Endothelial cell (in vitro differentiated cells): ENCODE measurements around the gene AGO4. TPM values are rescaled to one million over a fixed set of nuclear protein-coding genes. Genes with fewer than 3 reads are reported as not detected.

Source experiments
- DNase-seq: peaks from one replicate; pipeline ENCODE4 v3.0.0; 2021; ENCODE audit warnings: low spot score
- H3K27ac Mint-ChIP-seq: one replicate; pipeline ENCODE4 v1.8.0; 2021; ENCODE audit warnings: mixed read lengths, inconsistent platforms; ENCODE audit not compliant: unreplicated experiment
- H3K27me3 Mint-ChIP-seq: one replicate; pipeline ENCODE4 v1.8.0; 2021; ENCODE audit warnings: mild to moderate bottlenecking, moderate library complexity, mixed read lengths, inconsistent platforms; ENCODE audit not compliant: unreplicated experiment
- H3K36me3 Mint-ChIP-seq: one replicate; pipeline ENCODE4 v1.8.0; 2021; ENCODE audit warnings: mild to moderate bottlenecking, low read depth, mixed read lengths, inconsistent platforms; ENCODE audit not compliant: unreplicated experiment
- H3K4me1 Mint-ChIP-seq: one replicate; pipeline ENCODE4 v1.8.0; 2021; ENCODE audit warnings: mild to moderate bottlenecking, mixed read lengths, inconsistent platforms; ENCODE audit not compliant: unreplicated experiment
- H3K4me3 Mint-ChIP-seq: one replicate; pipeline ENCODE4 v1.8.0; 2021; ENCODE audit warnings: mild to moderate bottlenecking, mixed read lengths, inconsistent platforms; ENCODE audit not compliant: unreplicated experiment
- H3K9me3 Mint-ChIP-seq: one replicate; pipeline ENCODE4 v1.8.0; 2021; ENCODE audit warnings: mixed read lengths, inconsistent platforms; ENCODE audit not compliant: unreplicated experiment
- CTCF ChIP-seq: fragments of 200-600 bp; sonication (generic); IDR thresholded peaks from one replicate; pipeline ENCODE4 v1.5.0; 2021; ENCODE audit warnings: antibody characterized with exemption; ENCODE audit not compliant: unreplicated experiment
- total RNA-seq: library from RNA; stranded (reverse); fragmentation: NEBNext Ultra II Directional; extraction: Animal tissue kit (Norgen Biotek cat#: 25700); gene quantifications from one replicate; pipeline ENCODE4 v1.2.1, GENCODE V29; 2021; ENCODE audit not compliant: unreplicated experiment

Gene AGO4
- total RNA-seq, 1 donor from 2014 or later: 26.6 TPM

DNA sequence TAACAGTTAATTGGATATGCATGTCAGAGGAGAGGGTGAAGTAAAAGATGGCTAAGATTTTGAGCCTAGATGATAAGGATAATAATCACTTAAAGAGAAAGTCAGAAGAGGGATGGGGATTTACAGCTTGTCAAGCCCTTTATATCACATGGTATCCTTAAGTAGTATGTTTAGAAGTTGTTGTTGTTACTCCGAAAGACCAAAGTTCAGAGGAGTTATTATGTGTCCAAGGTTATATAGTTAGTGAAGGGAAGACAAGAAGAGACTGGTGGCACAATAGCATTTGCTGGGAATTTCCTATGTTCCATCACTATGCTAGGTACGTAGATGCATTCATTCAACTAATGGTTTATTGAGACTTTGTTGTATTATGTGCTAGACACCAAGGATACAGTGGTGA is 44.4 kb downstream of the AGO4 start:
- Mint-ChIP-seq H3K9me3 (no peaks in the 10 kb centered on the region), H3K4me1 (peaks cover 5% of the 10 kb centered on the region), H3K27me3 (no peaks in the 10 kb centered on the region), H3K27ac (no peak overlapping the region), H3K36me3 (peaks cover 37% of the 10 kb centered on the region), H3K4me3 (no peak overlapping the region)
- TF ChIP-seq CTCF: no peak
- no peak for DNase-seq

DNA sequence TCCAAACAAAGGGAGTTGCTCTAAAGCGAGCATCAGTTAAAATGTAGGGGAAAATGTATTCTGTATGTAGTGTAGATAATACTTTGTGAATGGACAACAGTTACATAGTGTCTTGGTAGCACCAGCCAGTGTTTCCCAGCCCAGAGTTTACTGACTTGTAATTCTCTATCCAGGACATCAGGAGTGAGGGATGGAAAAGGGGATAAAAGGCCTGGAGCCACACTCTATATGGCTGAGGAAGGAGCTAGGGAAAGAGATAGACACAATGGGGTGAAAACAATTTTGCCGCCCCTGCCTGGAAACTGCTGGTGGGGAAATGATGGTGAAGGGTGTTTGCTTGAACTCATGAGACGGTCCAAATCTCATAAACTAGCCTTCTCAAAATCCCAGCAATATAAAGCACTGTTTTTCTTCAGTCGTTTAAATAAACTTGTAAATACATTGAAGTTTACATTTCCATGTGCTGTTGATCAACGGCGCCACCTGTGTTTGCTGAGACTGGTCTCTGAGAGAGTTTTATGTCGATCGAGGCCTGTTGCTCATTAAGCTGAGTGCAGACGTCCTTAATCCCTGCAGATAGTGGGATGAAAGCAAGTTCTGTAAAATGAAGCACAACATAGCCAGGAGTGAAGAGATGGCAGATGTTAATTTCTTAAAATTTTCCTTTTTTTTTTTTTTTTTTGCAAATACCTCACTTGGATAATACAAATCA is 47.3 kb downstream of the AGO4 start:
- no peak overlapping the region for H3K27ac Mint-ChIP-seq
- TF ChIP-seq CTCF: no peak
- no peaks in the 10 kb centered on the region for H3K9me3 Mint-ChIP-seq
- no peak overlapping the region for H3K4me3 Mint-ChIP-seq
- H3K36me3 Mint-ChIP-seq: peaks cover 36% of the 10 kb centered on the region
- H3K27me3 Mint-ChIP-seq: no peaks in the 10 kb centered on the region
- DNase-seq: no peak
- H3K4me1 Mint-ChIP-seq: no peaks in the 10 kb centered on the region

GRCh38 chr1:35856964-35857363 is 49.1 kb downstream of the AGO4 start:
- Mint-ChIP-seq H3K27me3 (peaks cover 1% of the 10 kb centered on the region), H3K4me3 (no peak overlapping the region), H3K36me3 (peaks cover 26% of the 10 kb centered on the region), H3K9me3 (no peaks in the 10 kb centered on the region), H3K27ac (no peak overlapping the region), H3K4me1 (no peaks in the 10 kb centered on the region)
- no peak for TF ChIP-seq CTCF
- DNase-seq: no peak

DNA sequence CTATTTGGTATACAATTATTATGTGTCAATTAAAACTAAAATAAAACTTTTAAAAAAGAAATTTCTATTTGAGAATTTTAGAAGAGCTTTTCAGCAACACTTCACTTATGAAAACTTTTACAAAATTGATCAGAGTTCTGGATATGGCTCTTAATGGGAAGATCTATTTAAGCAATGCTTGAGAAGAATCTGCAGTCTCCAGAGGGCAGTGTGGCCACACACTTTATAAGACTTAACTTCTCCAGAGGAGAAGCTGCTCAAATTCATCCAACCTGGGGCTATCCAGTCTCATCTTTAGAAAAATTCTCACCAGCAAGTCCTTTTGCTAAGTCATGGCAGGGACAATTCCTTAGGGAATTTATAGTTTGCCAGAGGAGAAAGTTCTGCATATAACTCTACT is 50.0 kb downstream of the AGO4 start:
- DNase-seq: no peak
- no peak for TF ChIP-seq CTCF
- H3K27me3 Mint-ChIP-seq: peaks cover 1% of the 10 kb centered on the region

DNA sequence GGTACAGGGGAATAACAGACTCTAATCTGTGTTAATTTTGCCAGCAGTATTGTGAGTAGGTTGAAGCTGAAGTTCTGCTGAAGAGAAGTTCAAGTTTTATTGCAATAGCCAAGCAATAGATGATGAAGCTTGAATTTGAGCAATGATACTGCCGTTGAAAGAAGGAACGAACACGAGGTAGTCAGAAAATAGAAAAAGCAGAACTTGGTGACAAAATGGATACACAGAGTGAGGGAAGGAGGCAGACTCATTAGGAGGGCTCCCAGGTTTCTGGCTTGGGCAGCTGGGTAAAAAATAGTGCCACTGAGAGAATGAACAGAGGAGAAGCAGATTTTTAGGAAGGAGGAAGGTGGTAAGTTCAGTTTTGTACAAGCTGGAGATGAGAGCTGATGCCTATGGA is 52.9 kb downstream of the AGO4 start:
- no peak for TF ChIP-seq CTCF

More for the DNA sequence above, 50.0 kb downstream of the AGO4 start:
- Mint-ChIP-seq H3K9me3 (no peaks in the 10 kb centered on the region), H3K27ac (no peak overlapping the region), H3K4me1 (no peaks in the 10 kb centered on the region), H3K4me3 (no peak overlapping the region), H3K36me3 (peaks cover 23% of the 10 kb centered on the region)

More for the DNA sequence above, 52.9 kb downstream of the AGO4 start:
- Mint-ChIP-seq H3K9me3 (no peaks in the 10 kb centered on the region), H3K27me3 (peaks cover 1% of the 10 kb centered on the region), H3K4me1 (peaks cover 12% of the 10 kb centered on the region), H3K27ac (no peak overlapping the region), H3K4me3 (no peak overlapping the region), H3K36me3 (peaks cover 8% of the 10 kb centered on the region)
- DNase-seq: no peak
